Heart left ventricle (tissue), 16 donors: ENCODE data around the gene NR3C2. TPM values are rescaled to one million over a fixed set of nuclear protein-coding genes. Genes with fewer than 3 reads are reported as not detected.

ENCODE experiments used
- ATAC-seq, 4 donors: fragments of 200-7000 bp; cut with Tn5 transposase; one replicate each; pipeline ENCODE4 v1.9.1; 2020 to 2022; ENCODE audit warnings: moderate library complexity in 4 of 4, mild to moderate bottlenecking in 3 of 4, moderate number of reproducible peaks in 1 of 4
- DNase-seq, 5 donors: peaks; one replicate each; pipeline ENCODE4 v3.0.0-alpha.2; 2020
- H3K27ac ChIP-seq, 12 donors: fragments of 200-600 bp; sonication (generic) in 4 of 12; one replicate each; pipeline versions ENCODE4 v1.5.0 to v1.8.0; 2016 to 2022; ENCODE audit warnings: mild to moderate bottlenecking in 2 of 12
- H3K27me3 ChIP-seq, 9 donors: fragments of 200-600 bp; sonication (generic) in 2 of 9; one replicate each; pipeline versions ENCODE4 v1.5.1 to v1.8.0; 2016 to 2022; ENCODE audit warnings: mild to moderate bottlenecking in 3 of 9
- H3K36me3 ChIP-seq, 9 donors: fragments of 200-600 bp; sonication (generic) in 2 of 9; one replicate each; pipeline versions ENCODE4 v1.5.0 to v1.8.0; 2018 to 2022; ENCODE audit warnings: mild to moderate bottlenecking in 2 of 9
- H3K4me1 ChIP-seq, 12 donors: fragments of 200-600 bp; sonication (generic) in 4 of 12; one replicate each; pipeline versions ENCODE4 v1.5.0 to v1.8.0; 2016 to 2022; ENCODE audit warnings: mild to moderate bottlenecking in 3 of 12
- H3K4me3 ChIP-seq, 12 donors: fragments of 200-600 bp; sonication (generic) in 4 of 12; one replicate each; pipeline versions ENCODE4 v1.5.0 to v1.8.0; 2017 to 2022; ENCODE audit warnings: mild to moderate bottlenecking in 9 of 12, moderate library complexity in 4 of 12
- H3K9me3 ChIP-seq, 12 donors: fragments of 200-600 bp; sonication (generic) in 4 of 12; one replicate each; pipeline versions ENCODE4 v1.5.0 to v1.8.0; 2016 to 2022; ENCODE audit warnings: mild to moderate bottlenecking in 1 of 12
- POLR2A ChIP-seq, 2 donors: fragments of 450-650 bp; IDR thresholded peaks; one replicate each; pipeline ENCODE4 v1.6.1; 2017; ENCODE audit warnings: antibody characterized with exemption in 2 of 2, mild to moderate bottlenecking in 2 of 2, moderate library complexity in 2 of 2
- WGBS, 4 donors: extraction: QIAGEN DNeasy Blood & Tissue Kit in 2 of 4; methylation state at CpG; one replicate each; pipeline versions ENCODE4 v1.1.5 to v1.1.7; 2013 to 2018; 5-methylcytosine and 5-hydroxymethylcytosine counted together
- intact Hi-C, 10 donors: fragments of 100-400 bp; cut with DNase I; formaldehyde crosslinking; loops; one replicate each; pipeline versions ENCODE4 v1.11.1 to v1.14.2; 2022
- polyA plus RNA-seq, 2 donors: library from polyadenylated mRNA; stranded (reverse); fragments of 200-250 nt; gene quantifications; one replicate each; pipeline ENCODE4 v1.2.3, GENCODE V29; 2013
- total RNA-seq, 9 donors: library from RNA; depleted of rRNA in 2 of 9; stranded (reverse); fragments of >200 nt in 2 of 9; fragmentation: NEBNext Ultra II Directional in 3 of 9; extraction: Animal tissue kit (Norgen Biotek cat#: 25700) in 3 of 9; gene quantifications; one replicate each; pipeline versions ENCODE4 v1.1.0 to v1.2.4, GENCODE V29; 2016 to 2023
- TF ChIP-seq, protein P1 (sequence below), 12 donors: fragments of 200-600 bp; sonication (generic) in 4 of 12; IDR thresholded peaks; one replicate each; pipeline versions ENCODE4 v1.5.0 to v1.8.0; 2018 to 2022; ENCODE audit warnings: antibody characterized with exemption in 12 of 12, mild to moderate bottlenecking in 5 of 12
- donor health status: ischemic (EF 13 %, LVEDD 7.1; RV severe dilation, severe dysfunction).
- donor health status: healthy with polysubstance abuse.
- donor health status: DM: no; HTN: yes; CAD: no.
- donor health status: DM: no; HTN: no; CAD: no.
- donor health status: ischemic (EF 25% LVEDD 6.9; RV normal size, moderate dysfunction).
- donor health status: ischemic (EF 25% LVEDD 5.7; RV mildly dilated, moderate dysfunction).
- donor health status: healthy.
- donor health status: DM: yes; HTN: yes; CAD: no.
- donor health status: ischemic (EF 35%, LVEDD 5.7; RV mildly dilated, moderate dysfunction).
- donor health status: nonischemic (EF 11% LVEDD 7.7; RV severe dilation, severe dysfunction).
- donor health status: DM: yes; HTN: yes; CAD: no.
- donor health status: PGD.
- donor health status: ischemic (EF 29% LVEDD 5.4; RV normal size, mild dysfunction).
- donor health status: nonischemic (EF 23%, LVEDD 6.1; RV moderate dilation, normal function).

NR3C2 gene
- total and polyA plus RNA-seq, 11 donors: 3.6 to 26.5 (median 18.4) TPM

DNA sequence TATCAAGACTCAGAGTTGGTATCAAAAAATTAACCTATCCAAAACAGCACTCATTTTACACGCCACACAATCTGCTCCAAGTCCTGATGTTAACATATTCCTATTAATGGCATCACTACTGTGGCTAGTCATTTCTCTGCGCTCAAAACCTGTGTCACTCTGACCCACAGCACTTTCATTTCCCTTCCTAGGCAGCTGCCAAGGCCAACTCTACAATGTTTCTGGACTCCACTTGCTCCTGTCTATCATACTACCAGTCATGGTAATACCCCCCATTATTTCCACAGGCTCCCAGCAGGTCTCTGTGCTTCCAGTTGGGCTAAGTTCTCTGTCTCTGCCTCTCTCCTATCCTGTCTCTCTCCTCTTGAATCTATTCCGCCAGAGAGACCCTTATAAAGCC lies 323.6 kb downstream of the NR3C2 start:
- Histone ChIP-seq H3K27me3 (no peaks in the 10 kb centered on the region), H3K27ac (no peak overlapping the region), H3K36me3 (peaks cover 0 to 37% (median 5%) of the 10 kb centered on the region in 9 donors), H3K4me3 (no peak overlapping the region), H3K9me3 (peaks cover 0 to 16% (median 9%) of the 10 kb centered on the region in 12 donors), H3K4me1 (peaks cover 0 to 13% (median 5%) of the 10 kb centered on the region in 12 donors)
- DNase-seq (no peak), ATAC-seq (no peak)
- 74 to 94% (median 86%) methylated on average over 3 of the region's 3 CpGs for WGBS, 4 donors
- intact Hi-C loops: no loop called here
- TF ChIP-seq, protein P1, sequence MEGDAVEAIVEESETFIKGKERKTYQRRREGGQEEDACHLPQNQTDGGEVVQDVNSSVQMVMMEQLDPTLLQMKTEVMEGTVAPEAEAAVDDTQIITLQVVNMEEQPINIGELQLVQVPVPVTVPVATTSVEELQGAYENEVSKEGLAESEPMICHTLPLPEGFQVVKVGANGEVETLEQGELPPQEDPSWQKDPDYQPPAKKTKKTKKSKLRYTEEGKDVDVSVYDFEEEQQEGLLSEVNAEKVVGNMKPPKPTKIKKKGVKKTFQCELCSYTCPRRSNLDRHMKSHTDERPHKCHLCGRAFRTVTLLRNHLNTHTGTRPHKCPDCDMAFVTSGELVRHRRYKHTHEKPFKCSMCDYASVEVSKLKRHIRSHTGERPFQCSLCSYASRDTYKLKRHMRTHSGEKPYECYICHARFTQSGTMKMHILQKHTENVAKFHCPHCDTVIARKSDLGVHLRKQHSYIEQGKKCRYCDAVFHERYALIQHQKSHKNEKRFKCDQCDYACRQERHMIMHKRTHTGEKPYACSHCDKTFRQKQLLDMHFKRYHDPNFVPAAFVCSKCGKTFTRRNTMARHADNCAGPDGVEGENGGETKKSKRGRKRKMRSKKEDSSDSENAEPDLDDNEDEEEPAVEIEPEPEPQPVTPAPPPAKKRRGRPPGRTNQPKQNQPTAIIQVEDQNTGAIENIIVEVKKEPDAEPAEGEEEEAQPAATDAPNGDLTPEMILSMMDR (IDR thresholded peaks at IDR 0.05): no peak
- TF ChIP-seq POLR2A (IDR thresholded peaks at IDR 0.05): no peak

DNA sequence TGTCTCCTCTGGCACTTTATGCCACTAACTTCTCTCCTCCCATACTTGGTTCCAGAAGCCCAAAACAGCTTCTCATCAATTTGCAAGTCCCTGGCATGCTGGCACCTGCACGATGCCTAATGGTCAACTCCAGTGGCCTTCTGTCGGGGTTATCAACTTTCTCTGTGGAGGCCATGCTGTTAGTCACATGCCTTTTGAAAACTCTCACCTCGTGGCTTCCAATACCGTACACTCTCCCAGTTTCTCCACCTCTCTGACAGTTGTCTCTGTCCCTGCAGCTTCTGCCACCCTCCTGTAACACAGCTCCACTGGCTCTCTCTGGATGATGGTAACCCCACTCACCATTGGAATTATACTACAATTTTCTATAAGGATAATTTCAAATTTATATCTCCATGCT lies 324.0 kb downstream of the NR3C2 start:
- Histone ChIP-seq H3K27ac (no peak overlapping the region), H3K36me3 (peaks cover 0 to 39% (median 8%) of the 10 kb centered on the region in 9 donors), H3K4me3 (no peak overlapping the region), H3K27me3 (no peaks in the 10 kb centered on the region), H3K9me3 (peaks cover 0 to 11% (median 5%) of the 10 kb centered on the region in 12 donors), H3K4me1 (peaks cover 0 to 13% (median 5%) of the 10 kb centered on the region in 12 donors)
- WGBS, 4 donors: 78 to 90% (median 89%) methylated on average over 4 of the region's 4 CpGs
- ATAC-seq (no peak), DNase-seq (no peak)
- TF ChIP-seq, protein P1 (IDR thresholded peaks at IDR 0.05): no peak
- TF ChIP-seq POLR2A (IDR thresholded peaks at IDR 0.05): no peak
- intact Hi-C loops: no loop called here

DNA sequence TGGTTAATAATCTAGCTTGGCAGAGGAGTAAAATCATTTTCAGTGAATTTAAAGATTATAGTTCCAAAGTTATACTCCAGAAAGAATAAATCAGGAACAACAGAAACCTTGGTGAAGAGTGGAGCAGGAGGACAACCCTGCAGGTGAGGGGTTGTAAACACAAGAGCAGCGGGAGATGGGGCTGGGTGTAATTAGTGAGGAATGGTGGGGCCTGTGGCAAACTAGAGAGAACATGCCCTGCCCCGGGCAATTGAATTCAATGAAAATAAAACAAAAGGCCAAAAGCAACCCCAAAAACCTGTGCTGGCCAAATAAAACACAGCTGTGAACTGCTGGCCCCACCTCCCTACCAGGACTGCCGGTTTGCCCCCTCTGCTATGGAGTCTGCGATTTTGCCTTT lies 325.2 kb downstream of the NR3C2 start:
- Histone ChIP-seq H3K9me3 (no peaks in the 10 kb centered on the region), H3K36me3 (peaks cover 0 to 50% (median 10%) of the 10 kb centered on the region in 9 donors), H3K4me1 (peaks cover 0 to 13% (median 5%) of the 10 kb centered on the region in 12 donors), H3K27me3 (no peaks in the 10 kb centered on the region), H3K27ac (no peak overlapping the region), H3K4me3 (no peak overlapping the region)
- 83 to 91% (median 90%) methylated on average over 4 of the region's 4 CpGs for WGBS, 4 donors
- ATAC-seq: no peak
- no peak for DNase-seq
- intact Hi-C loops: no loop called here
- TF ChIP-seq POLR2A (IDR thresholded peaks at IDR 0.05): no peak
- TF ChIP-seq, protein P1 (IDR thresholded peaks at IDR 0.05): no peak

DNA sequence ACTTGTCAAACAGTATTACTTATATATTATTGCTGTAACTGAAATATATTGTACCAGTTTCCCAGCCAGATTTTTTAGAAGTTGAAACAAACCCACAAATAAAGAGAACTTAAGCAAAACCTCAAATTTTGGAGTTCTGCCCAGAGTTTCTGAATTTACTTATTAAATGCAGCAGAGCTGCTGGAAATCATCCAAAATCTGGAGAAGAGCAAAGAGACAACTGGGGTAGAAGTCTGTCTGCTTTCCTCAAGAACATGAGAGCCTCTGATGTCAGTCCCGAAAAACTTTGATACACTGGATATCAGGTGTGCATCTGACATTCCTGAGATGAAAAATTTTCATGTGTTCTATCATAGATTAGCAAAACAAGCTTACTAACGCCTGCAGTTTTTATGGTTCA lies 325.9 kb downstream of the NR3C2 start:
- Histone ChIP-seq H3K27ac (no peak overlapping the region), H3K36me3 (peaks cover 0 to 57% (median 15%) of the 10 kb centered on the region in 9 donors), H3K9me3 (no peaks in the 10 kb centered on the region), H3K4me3 (no peak overlapping the region), H3K27me3 (no peaks in the 10 kb centered on the region), H3K4me1 (peaks cover 0 to 13% (median 5%) of the 10 kb centered on the region in 12 donors)
- intact Hi-C loops: no loop called here
- TF ChIP-seq POLR2A (IDR thresholded peaks at IDR 0.05): no peak
- TF ChIP-seq, protein P1 (IDR thresholded peaks at IDR 0.05): no peak
- ATAC-seq (no peak), DNase-seq (no peak)
- WGBS, 4 donors: 43 to 59% (median 45%) methylated on average over 2 of the region's 2 CpGs
